Hepatocyte (in vitro differentiated cells): ENCODE results near the gene ZHX3. TPM values are rescaled to one million over a fixed set of nuclear protein-coding genes. Genes with fewer than 3 reads are reported as not detected.

Experiments used
- DNase-seq: peaks from one replicate; pipeline ENCODE4 v3.0.0-alpha.2; 2016; ENCODE audit warnings: low spot score
- H2AFZ ChIP-seq: fragments of 200-600 bp; sonication (generic); 2 replicates; pipeline ENCODE4 v1.6.0; 2016; ENCODE audit warnings: antibody characterized with exemption, mild to moderate bottlenecking
- H3K27ac ChIP-seq: fragments of 200-600 bp; sonication (generic); 2 replicates; pipeline ENCODE4 v1.5.1; 2016; ENCODE audit warnings: mild to moderate bottlenecking
- H3K27me3 ChIP-seq: fragments of 200-600 bp; sonication (generic); 2 replicates; pipeline ENCODE4 v1.6.1; 2016
- H3K36me3 ChIP-seq: fragments of 200-600 bp; sonication (generic); replicated peaks from 2 replicates; pipeline ENCODE4 v1.5.1; 2016; ENCODE audit warnings: low read depth; ENCODE audit not compliant: insufficient read depth
- H3K4me1 ChIP-seq: fragments of 200-600 bp; sonication (generic); 2 replicates; pipeline ENCODE4 v1.5.1; 2016; ENCODE audit warnings: mild to moderate bottlenecking, moderate library complexity; ENCODE audit not compliant: insufficient read depth
- H3K4me2 ChIP-seq: fragments of 200-600 bp; sonication (generic); 2 replicates; pipeline ENCODE4 v1.6.0; 2016
- H3K4me3 ChIP-seq: fragments of 200-600 bp; sonication (generic); 2 replicates; pipeline ENCODE4 v1.5.1; 2016; ENCODE audit warnings: mild to moderate bottlenecking
- H3K79me2 ChIP-seq: fragments of 200-600 bp; sonication (generic); 2 replicates; pipeline ENCODE4 v1.6.0; 2017; ENCODE audit warnings: mild to moderate bottlenecking
- H3K9me2 ChIP-seq: fragments of 200-600 bp; sonication (generic); replicated peaks from 2 replicates; pipeline ENCODE4 v1.6.0; 2017; ENCODE audit warnings: mild to moderate bottlenecking; ENCODE audit not compliant: insufficient read depth
- H3K9me3 ChIP-seq: fragments of 200-600 bp; sonication (generic); 2 replicates; pipeline ENCODE4 v1.5.1; 2016; ENCODE audit warnings: low read depth, mild to moderate bottlenecking
- H4K20me1 ChIP-seq: fragments of 200-600 bp; sonication (generic); 2 replicates; pipeline ENCODE4 v1.6.0; 2016; ENCODE audit warnings: mild to moderate bottlenecking; ENCODE audit not compliant: insufficient read depth, poor library complexity, severe bottlenecking
- CTCF ChIP-seq: fragments of 200-600 bp; sonication (generic); IDR thresholded peaks from 2 replicates; pipeline ENCODE4 v1.5.1; 2016; ENCODE audit warnings: antibody characterized with exemption, mild to moderate bottlenecking; ENCODE audit not compliant: poor library complexity
- EZH2 ChIP-seq: fragments of 200-600 bp; sonication (generic); IDR thresholded peaks from 2 replicates; pipeline ENCODE4 v1.6.1; 2016; ENCODE audit warnings: antibody characterized with exemption, mild to moderate bottlenecking, borderline replicate concordance
- EZH2phosphoT487 ChIP-seq: fragments of 200-600 bp; sonication (generic); IDR thresholded peaks from one replicate; pipeline ENCODE4 v1.6.1; 2018; ENCODE audit warnings: antibody characterized with exemption, mild to moderate bottlenecking, low read depth, moderate library complexity; ENCODE audit not compliant: unreplicated experiment, severe bottlenecking
- WGBS: methylation state at CpG from one replicate; pipeline ENCODE4 v1.1.6; 2016; ENCODE audit warnings: low lambda C conversion rate; ENCODE audit errors: missing lambda C conversion rate; 5-methylcytosine and 5-hydroxymethylcytosine counted together
- polyA plus RNA-seq: library from polyadenylated mRNA; unstranded; fragments of >200 nt; fragmentation: Nextera tagmentation; extraction: Ambion mirVana; gene quantifications from 2 replicates; pipeline ENCODE4 v1.2.1, GENCODE V29; 2016
- total RNA-seq: library from RNA; depleted of rRNA; stranded (reverse); fragments of >200 nt; gene quantifications from 2 replicates; pipeline ENCODE4 v1.2.3, GENCODE V29; 2014

Gene ZHX3
- total and polyA plus RNA-seq, 2 experiments from 2014 or later: 15.0 to 19.7 TPM

- Histone ChIP-seq H3K4me1 (peaks cover 19% of the 10 kb centered on the region), H3K9me3 (no peaks in the 10 kb centered on the region), H3K79me2 (peaks cover 98% of the 10 kb centered on the region), H3K27ac (no peak overlapping the region), H3K9me2 (no peaks in the 10 kb centered on the region), H3K4me2 (no peak overlapping the region), H3K4me3 (no peak overlapping the region), H2AFZ (no peak overlapping the region), H3K27me3 (no peaks in the 10 kb centered on the region), H3K36me3 (no peaks in the 10 kb centered on the region), H4K20me1 (peaks cover 95% of the 10 kb centered on the region)
- TF ChIP-seq EZH2: no peak
- no peak for TF ChIP-seq CTCF
- no peak for TF ChIP-seq EZH2phosphoT487
- WGBS: 85% methylated on average over 5 of the region's 5 CpGs
- DNase-seq: no peak
Measured at GRCh38 chr20:41152108-41152757, 165.3 kb downstream of the ZHX3 start.

GRCh38 chr20:41151134-41151869, 166.2 kb downstream of the ZHX3 start:
- Histone ChIP-seq H3K4me3 (no peak overlapping the region), H3K27me3 (no peaks in the 10 kb centered on the region), H3K9me3 (no peaks in the 10 kb centered on the region), H3K36me3 (no peaks in the 10 kb centered on the region), H3K4me1 (peaks cover 13% of the 10 kb centered on the region), H3K79me2 (peaks cover 98% of the 10 kb centered on the region), H3K4me2 (no peak overlapping the region), H3K9me2 (no peaks in the 10 kb centered on the region), H2AFZ (no peak overlapping the region), H3K27ac (no peak overlapping the region), H4K20me1 (peaks cover 96% of the 10 kb centered on the region)
- no peak for DNase-seq
- TF ChIP-seq EZH2 (no peak), EZH2phosphoT487 (no peak), CTCF (no peak)
- 94% methylated on average over 5 of the region's 5 CpGs for WGBS

- no peak for DNase-seq
- peaks cover 12% of the 10 kb centered on the region for H3K4me1 ChIP-seq
- WGBS: 74% methylated on average over 3 of the region's 3 CpGs
- H3K4me3 ChIP-seq: no peak overlapping the region
- no peaks in the 10 kb centered on the region for H3K27me3 ChIP-seq
- H3K9me3 ChIP-seq: no peaks in the 10 kb centered on the region
- TF ChIP-seq CTCF (no peak), EZH2phosphoT487 (no peak), EZH2 (no peak)
- H4K20me1 ChIP-seq: peaks cover 96% of the 10 kb centered on the region
- H3K27ac ChIP-seq: no peak overlapping the region
- H3K36me3 ChIP-seq: no peaks in the 10 kb centered on the region
- H3K79me2 ChIP-seq: peaks cover 98% of the 10 kb centered on the region
- H2AFZ ChIP-seq: no peak overlapping the region
- H3K9me2 ChIP-seq: no peaks in the 10 kb centered on the region
- no peak overlapping the region for H3K4me2 ChIP-seq
Measured at GRCh38 chr20:41150664-41151063, 166.9 kb downstream of the ZHX3 start.
